Thoracic aorta (tissue), 2 donors: ENCODE data around the gene PCNT. TPM values are rescaled to one million over a fixed set of nuclear protein-coding genes. Genes with fewer than 3 reads are reported as not detected.

ENCODE experiments used
- ATAC-seq: fragments of 150-250 bp; one replicate; pipeline ENCODE4 v1.8.0; 2017; ENCODE audit warnings: low read depth; ENCODE audit not compliant: insufficient number of reproducible peaks, low FRiP score
- DNase-seq: peaks from one replicate; pipeline ENCODE4 v3.0.0-alpha.2; 2020; ENCODE audit warnings: low spot score
- H3K27ac ChIP-seq, 2 donors: fragments of 200-600 bp; sonication (generic); 1 replicate in 1 of 2; 2 replicates in 1 of 2; pipeline ENCODE4 v1.5.1; 2016; ENCODE audit warnings: mild to moderate bottlenecking in 2 of 2, moderate library complexity in 2 of 2
- H3K27me3 ChIP-seq: fragments of 200-600 bp; sonication (generic); replicated peaks from 2 replicates; pipeline ENCODE4 v1.6.0; 2016; ENCODE audit warnings: mild to moderate bottlenecking; ENCODE audit not compliant: insufficient read depth
- H3K36me3 ChIP-seq: fragments of 200-600 bp; sonication (generic); one replicate; pipeline ENCODE4 v1.5.1; 2016
- H3K4me1 ChIP-seq, 2 donors: fragments of 200-600 bp; sonication (generic); 1 replicate in 1 of 2; 2 replicates in 1 of 2; pipeline versions ENCODE4 v1.5.1 to v1.6.0; 2016; ENCODE audit warnings: low read depth in 2 of 2, mild to moderate bottlenecking in 1 of 2; ENCODE audit not compliant: control insufficient read depth in 1 of 2
- H3K4me3 ChIP-seq: fragments of 200-600 bp; sonication (generic); 2 replicates; pipeline ENCODE4 v1.5.1; 2016; ENCODE audit warnings: mild to moderate bottlenecking
- H3K9me3 ChIP-seq: fragments of 200-600 bp; sonication (generic); 2 replicates; pipeline ENCODE4 v1.5.1; 2016
- total RNA-seq, 2 donors: library from RNA; depleted of rRNA; stranded (reverse); fragments of >200 nt; gene quantifications; one replicate each; pipeline versions ENCODE4 v1.1.0 to v1.2.3, GENCODE V29; 2016
- TF ChIP-seq, protein P1 (sequence below): fragments of 200-600 bp; sonication (generic); IDR thresholded peaks from one replicate; pipeline ENCODE4 v1.5.1; 2019; ENCODE audit warnings: antibody characterized with exemption

PCNT gene
- total RNA-seq, 2 donors from 2014 or later: 46.8 to 51.4 TPM

DNA sequence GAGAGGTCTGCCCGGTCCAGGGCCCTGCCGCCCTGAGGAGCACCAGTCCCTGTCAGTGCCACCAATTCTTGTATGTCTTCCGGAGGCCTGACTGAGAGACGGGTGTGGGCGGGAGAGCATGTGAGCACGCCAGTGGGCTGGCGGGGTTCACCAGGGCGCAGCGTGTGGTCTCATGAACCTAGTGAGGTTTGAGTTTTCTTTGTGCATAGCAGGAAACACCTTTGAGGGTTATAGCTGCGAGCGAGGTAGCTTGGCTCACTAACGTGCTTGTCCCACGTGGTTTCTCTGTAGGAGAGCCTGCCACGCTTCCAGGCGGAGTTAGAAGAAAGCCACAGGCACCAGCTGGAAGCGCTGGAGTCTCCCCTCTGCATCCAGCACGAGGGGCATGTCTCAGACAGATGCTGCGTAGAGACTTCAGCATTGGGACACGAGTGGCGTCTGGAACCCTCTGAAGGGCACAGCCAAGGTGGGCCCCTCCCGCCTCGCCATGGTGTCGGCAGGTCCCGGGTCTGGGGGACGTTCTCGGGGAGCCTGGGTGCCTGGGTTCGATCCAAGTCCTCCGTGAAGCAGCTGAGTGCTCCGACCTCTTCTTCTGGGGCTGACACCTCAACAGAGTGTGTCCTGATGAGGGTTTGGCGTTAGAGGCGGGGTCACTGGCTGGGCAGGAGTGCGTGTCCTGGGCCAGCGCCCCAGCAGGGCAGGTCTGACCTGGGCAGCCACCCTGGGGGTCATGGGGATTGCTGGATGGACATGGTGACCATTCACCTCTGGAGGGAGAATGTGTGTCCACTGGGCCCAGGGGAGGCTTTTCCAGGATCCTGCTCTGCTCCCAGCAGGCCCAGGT lies 31.4 kb downstream of the PCNT start:
- H3K9me3 ChIP-seq: no peaks in the 10 kb centered on the region
- H3K4me1 ChIP-seq: no peaks in the 10 kb centered on the region
- no peak overlapping the region for H3K4me3 ChIP-seq
- peaks cover 67% of the 10 kb centered on the region for H3K36me3 ChIP-seq
- DNase-seq: no peak
- no peaks in the 10 kb centered on the region for H3K27me3 ChIP-seq
- no peak overlapping the region for H3K27ac ChIP-seq
- ATAC-seq: no peak
- TF ChIP-seq, protein P1, sequence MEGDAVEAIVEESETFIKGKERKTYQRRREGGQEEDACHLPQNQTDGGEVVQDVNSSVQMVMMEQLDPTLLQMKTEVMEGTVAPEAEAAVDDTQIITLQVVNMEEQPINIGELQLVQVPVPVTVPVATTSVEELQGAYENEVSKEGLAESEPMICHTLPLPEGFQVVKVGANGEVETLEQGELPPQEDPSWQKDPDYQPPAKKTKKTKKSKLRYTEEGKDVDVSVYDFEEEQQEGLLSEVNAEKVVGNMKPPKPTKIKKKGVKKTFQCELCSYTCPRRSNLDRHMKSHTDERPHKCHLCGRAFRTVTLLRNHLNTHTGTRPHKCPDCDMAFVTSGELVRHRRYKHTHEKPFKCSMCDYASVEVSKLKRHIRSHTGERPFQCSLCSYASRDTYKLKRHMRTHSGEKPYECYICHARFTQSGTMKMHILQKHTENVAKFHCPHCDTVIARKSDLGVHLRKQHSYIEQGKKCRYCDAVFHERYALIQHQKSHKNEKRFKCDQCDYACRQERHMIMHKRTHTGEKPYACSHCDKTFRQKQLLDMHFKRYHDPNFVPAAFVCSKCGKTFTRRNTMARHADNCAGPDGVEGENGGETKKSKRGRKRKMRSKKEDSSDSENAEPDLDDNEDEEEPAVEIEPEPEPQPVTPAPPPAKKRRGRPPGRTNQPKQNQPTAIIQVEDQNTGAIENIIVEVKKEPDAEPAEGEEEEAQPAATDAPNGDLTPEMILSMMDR: no peak

GRCh38 chr21:46356005-46356338 lies 32.0 kb downstream of the PCNT start:
- Histone ChIP-seq H3K36me3 (peaks cover 61% of the 10 kb centered on the region), H3K9me3 (no peaks in the 10 kb centered on the region), H3K27ac (no peak overlapping the region), H3K4me3 (no peak overlapping the region), H3K27me3 (no peaks in the 10 kb centered on the region), H3K4me1 (no peaks in the 10 kb centered on the region)
- DNase-seq (no peak), ATAC-seq (no peak)
- TF ChIP-seq, protein P1: no peak

- TF ChIP-seq, protein P1: no peak
- peaks cover 54% of the 10 kb centered on the region for H3K36me3 ChIP-seq
Observed at GRCh38 chr21:46356494-46357334, 32.8 kb downstream of the PCNT start.

DNA sequence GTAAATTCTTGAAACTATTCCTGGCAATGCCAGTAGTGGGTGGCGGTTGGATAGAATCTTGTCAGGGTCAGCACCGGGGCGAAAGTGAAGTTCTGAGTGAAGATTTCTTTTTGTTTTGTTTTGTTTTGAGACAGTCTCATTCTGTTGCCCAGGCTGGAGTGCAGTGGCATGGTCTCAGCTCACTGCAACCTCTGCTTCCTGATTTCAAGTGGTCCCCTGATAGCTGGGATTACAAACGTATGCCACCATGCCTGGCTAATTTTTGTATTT lies 33.3 kb downstream of the PCNT start:
- TF ChIP-seq, protein P1: no peak
- Histone ChIP-seq H3K4me1 (no peaks in the 10 kb centered on the region), H3K9me3 (no peaks in the 10 kb centered on the region), H3K27me3 (no peaks in the 10 kb centered on the region), H3K27ac (no peak overlapping the region), H3K36me3 (peaks cover 49% of the 10 kb centered on the region), H3K4me3 (no peak overlapping the region)
- ATAC-seq (no peak), DNase-seq (no peak)

More at GRCh38 chr21:46356494-46357334, 32.8 kb downstream of the PCNT start:
- no peaks in the 10 kb centered on the region for H3K4me1 ChIP-seq
- H3K27me3 ChIP-seq: no peaks in the 10 kb centered on the region
- no peaks in the 10 kb centered on the region for H3K9me3 ChIP-seq
- no peak overlapping the region for H3K27ac ChIP-seq
- no peak for DNase-seq
- no peak for ATAC-seq
- H3K4me3 ChIP-seq: no peak overlapping the region

DNA sequence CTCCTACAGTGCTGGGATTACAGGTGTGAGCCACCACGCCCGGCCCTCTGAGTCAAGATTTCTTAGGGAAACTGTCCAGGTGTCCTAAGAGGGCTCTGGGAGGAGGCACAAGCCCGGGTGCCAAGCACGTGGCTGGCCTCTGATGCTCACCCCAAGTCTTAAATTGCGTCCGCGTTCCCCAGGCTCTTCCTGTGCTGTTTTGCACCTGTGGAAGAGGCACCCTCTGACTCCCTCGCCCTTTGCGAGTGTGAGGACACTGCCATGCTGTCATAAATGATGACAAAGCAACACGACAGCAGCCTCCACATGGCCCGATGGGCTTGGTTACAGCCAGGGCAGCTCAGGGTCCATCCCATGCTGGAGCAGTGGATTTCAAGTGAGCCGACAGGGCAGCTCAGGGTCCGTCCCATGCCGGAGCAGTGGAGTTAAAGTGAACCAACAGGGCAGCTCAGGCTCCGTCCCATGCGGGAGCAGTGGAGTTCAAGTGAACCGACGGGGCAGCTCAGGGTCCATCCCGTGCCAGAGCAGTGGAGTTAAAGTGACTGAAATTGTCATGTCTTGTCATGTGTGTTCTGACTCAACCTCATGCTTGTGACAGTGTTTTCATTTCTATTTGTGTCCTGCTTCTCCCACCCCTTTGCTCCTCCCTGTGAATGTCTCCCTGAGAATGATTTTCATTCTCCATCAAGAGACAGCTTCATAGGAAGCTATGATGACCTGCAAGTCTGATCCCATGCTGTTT lies 33.9 kb downstream of the PCNT start:
- Histone ChIP-seq H3K36me3 (peaks cover 45% of the 10 kb centered on the region), H3K27me3 (no peaks in the 10 kb centered on the region), H3K9me3 (no peaks in the 10 kb centered on the region), H3K4me1 (no peaks in the 10 kb centered on the region), H3K4me3 (no peak overlapping the region), H3K27ac (no peak overlapping the region)
- TF ChIP-seq, protein P1: no peak
- DNase-seq: no peak
- no peak for ATAC-seq
